ENCODE measurements around the gene MS4A18.
"Not testable (repeated sequence)": the region's sequence is repeated elsewhere in the genome, so short reads cannot be mapped to it uniquely, and the experiment has no call there.

Gene MS4A18

GRCh38 chr11:60724420-60724819, at the start of gene MS4A18:
Gene MS4A18 (plus strand): TSS chr11:60724720.
- DNase-seq = no peak

GRCh38 chr11:60678231-60678630, 46.3 kb upstream of the MS4A18 start:
- not testable (repeated sequence) for DNase-seq

DNA sequence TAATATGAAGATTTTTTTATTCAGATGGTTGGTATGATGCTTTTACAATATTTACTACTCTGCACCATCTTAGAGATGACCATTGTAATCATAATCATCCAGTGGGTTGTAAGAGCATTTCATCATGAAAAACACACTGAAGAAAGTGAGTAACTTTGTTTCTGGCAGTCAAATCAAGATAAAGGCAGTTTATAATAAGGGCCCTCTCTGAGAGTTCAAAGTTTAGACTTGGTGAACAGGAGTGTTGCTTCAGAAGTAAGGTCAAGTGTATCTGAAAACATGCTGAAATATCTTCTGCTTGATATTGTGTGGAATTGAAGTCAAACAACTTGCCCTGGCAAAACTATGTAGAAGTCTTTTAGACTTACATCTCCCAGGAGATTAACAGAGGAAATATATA, 44.6 kb upstream of the MS4A18 start:
- no peak for DNase-seq

DNA sequence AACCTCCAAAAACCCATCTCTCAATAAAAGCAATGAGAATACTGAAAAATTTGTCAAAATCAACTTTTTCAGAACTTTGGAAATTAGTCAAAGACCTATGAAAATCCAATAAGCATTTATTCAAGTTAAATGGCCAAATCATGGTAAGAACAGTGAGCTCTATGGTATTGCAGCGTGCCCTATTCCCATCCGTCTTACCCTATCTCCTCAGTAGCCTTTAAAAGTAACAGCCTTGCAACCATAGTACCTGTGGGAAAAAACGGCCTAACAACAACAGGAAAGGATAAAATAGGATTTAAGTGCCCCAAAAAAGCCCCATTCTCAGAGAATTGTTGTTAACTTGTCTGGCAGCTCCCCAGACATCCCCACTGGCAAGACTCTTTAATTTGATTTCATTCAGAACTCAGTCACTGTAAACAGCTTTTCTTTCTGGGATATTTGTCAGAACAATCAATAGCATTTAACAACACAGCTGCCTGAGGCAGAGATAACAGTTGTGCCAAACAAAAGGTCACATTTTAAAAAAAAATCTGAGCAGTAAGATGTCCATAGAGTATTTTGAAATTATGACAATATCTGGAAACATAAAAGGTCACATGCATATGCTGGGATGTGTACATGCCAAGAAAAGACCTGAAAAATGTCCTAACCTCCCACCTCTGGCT, 43.9 kb upstream of the MS4A18 start:
- DNase-seq = no peak

DNA sequence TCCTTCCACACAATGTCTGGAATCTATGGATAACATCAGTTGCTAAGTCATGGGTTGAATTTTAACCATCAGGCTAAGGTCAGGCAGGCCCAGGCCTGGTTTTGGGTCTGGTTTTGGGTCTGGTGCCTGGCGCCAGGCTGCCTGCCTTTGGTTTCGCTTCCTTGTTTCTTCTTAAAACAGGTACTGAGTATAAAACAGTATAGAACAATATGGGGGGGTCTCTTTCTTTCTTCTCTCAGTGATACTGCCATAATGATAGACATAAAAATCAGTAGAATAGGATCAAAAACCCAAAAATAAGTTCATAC, 40.0 kb upstream of the MS4A18 start:
- not testable (repeated sequence) for DNase-seq

DNA sequence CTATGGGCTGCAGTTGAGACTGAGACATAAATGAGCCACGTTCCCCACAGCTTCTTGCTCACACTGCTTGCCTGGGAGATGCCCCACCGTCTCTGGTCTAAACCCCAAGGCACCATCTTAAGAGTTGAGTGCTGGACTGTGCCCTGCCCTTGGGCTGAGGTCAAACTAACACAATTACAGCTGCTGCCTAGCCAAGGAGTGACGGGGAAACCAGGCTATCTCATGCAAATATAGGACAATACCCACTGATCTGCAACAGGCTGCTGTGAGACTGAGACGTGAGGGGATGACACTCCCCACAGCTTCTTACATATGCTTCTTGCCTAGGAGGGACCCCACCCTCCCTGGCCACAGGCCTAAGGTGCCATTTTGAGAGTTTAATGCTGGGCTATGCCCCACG, 32.9 kb upstream of the MS4A18 start:
- DNase-seq = no peak

- no peak for DNase-seq
Observed at GRCh38 chr11:60699284-60699691, 25.2 kb upstream of the MS4A18 start, which contains the start of gene MS4A8. Gene MS4A8 (plus strand): TSS chr11:60699612. CDS start chr11:60700861, 1,249 bp downstream.

DNA sequence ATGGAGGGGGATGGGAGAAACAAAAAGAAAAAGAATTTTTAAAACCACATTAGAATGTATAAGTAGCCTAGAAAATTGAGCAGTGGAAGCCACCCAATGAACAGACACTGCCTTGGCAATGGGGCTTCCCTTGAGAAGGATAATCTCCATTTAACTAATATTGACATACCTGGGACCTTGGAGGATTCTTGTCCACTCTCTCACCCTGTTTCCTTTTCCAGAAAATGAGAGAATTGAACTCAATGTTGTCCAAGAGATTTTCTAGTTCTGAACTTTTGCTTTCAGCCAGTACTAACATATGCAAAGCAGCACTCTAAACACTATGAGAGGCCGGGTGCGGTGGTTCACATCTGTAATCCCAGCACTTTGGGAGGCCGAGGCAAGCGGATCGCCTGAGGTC, 24.6 kb upstream of the MS4A18 start:
- no peak for DNase-seq

- no peak for DNase-seq
Observed at GRCh38 chr11:60700689-60701468, 23.6 kb upstream of the MS4A18 start.

- no peak for DNase-seq
Observed at GRCh38 chr11:60701469-60701818, 23.1 kb upstream of the MS4A18 start.

DNA sequence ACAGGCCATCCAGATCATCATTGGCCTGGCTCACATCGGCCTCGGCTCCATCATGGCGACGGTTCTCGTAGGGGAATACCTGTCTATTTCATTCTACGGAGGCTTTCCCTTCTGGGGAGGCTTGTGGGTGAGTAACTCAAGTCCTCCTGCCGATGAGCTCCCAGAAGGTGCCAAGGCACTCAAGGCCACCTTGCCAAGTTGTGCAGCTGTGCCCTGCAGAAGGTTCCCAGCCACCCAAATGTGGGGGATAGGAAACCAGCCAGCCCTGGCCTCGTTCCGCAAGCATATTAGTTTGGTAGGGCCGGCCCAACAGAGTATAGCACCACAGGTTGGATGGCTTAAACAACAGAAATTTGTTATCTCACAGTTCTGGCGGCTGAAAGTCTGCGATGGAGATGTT, 21.1 kb upstream of the MS4A18 start:
- DNase-seq = no peak

GRCh38 chr11:60705895-60706294, 18.6 kb upstream of the MS4A18 start:
- DNase-seq = no peak

GRCh38 chr11:60706931-60707330, 17.6 kb upstream of the MS4A18 start:
- no peak for DNase-seq

DNA sequence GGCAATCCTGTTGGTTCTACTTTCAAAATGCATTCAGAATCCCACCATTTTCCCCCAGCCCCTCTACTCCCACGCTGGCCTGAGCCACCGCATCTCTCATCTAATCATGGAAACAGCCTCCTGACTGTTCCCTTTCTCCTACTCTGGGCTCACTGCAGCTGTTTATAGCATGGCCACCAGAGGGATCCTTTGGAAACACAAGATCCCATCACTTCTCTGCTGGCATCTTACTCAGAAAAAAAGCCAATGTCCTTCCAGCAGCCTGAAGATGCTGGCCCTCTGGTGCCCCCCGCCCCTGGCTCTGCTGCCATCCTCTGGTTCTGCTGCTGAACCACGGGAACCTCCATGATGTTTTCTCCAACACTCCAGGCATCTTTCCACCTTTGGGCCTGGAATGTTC, 14.0 kb upstream of the MS4A18 start:
- no peak for DNase-seq

DNA sequence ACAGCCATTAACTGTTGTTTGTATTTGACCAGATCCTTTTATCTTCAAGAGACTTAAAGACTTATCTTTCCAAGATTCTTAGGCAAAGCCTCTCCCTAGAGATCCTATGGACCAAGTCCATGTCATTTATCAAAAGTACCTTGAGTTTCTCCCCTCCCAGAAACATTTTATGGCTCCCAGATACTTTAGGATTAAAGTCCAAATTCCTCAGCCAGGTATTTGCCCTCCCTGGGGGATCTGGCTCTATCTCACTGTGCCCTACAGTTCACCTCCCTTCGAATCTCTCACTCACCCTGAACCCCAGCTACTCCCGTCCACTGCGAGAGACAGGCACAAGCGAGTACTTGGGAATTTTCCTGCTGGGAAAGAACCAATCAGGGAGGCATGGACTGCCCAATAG, 13.2 kb upstream of the MS4A18 start:
- no peak for DNase-seq

DNA sequence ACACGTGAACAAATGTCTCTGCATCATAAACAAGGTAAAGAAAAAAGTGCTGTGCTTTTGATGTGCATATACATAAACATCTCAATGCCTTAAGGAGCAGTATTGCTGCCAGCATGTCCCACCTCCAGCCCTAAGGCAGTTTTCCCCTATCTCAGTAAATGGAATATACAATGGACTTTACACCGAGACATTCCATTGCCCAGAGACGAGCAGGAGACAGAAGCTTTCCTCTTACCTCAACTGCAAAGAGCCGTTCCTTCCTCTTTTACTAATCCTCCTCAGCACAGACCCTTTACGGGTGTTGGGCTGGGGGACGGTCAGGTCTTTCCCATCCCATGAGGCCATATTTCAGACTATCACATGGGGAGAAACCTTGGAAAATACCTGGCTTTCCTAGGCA, 11.1 kb upstream of the MS4A18 start:
- DNase-seq = not testable (repeated sequence)

DNA sequence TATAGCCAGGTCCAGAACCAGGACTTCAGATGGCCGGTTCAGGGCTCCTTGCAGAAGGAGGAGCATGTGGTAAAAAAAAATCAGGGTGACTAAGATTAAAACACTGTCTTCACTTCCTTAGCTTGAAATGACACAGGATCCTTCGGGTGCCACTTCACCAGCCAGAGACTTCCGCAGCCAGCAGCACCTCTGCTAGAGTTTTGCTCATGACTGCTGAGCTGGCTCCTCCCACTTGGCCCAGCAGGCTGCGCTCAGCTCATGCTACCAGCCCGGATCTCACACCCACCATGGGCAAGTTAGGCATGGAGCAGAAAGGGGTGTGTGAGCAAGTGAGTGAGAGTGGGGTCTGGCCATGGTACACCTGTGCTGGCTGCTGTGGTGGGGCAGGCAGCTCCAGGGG, 6.6 kb upstream of the MS4A18 start:
- DNase-seq = no peak

- DNase-seq = no peak
Observed at GRCh38 chr11:60718524-60719316, 5.8 kb upstream of the MS4A18 start.

GRCh38 chr11:60719391-60719790, 5.1 kb upstream of the MS4A18 start:
- no peak for DNase-seq

DNA sequence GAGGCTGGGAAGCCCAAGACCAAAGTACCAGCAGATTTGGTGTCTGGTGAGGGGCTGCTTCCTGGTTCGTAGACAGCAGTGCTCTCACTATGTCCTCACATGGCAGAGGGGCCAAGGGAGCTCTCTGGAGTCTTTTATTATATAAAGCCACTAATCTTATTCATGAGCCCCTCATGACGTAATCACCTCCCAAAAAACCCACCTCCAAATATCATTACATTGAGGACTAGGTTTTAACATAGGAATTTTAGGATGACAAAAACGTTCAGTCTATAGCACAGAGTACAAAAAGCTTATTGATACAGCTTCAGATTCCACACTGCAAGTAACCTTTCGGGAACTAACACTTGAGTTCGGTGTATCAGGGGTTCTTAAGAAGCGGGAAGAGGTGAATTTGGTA, 4.1 kb upstream of the MS4A18 start:
- no peak for DNase-seq

DNA sequence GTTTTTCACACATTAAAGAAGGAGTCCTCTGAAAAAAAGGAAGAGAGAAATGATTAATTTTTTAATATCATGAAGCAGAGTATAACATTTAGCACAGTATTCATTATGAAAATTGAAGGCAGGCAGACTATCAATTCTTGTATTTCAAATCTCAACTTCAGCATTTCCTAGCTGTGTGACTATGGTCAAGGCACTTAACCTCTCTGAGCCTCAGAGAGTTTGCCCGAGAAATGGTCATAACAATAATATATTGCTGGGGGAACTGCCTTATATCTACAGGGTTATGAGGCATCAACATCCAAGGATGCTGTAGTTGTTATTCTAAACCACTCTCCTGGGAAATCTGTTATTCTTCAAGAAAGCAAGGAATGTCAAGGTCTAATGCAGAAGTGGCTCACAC, 1.1 kb downstream of the MS4A18 start:
- no peak for DNase-seq

DNA sequence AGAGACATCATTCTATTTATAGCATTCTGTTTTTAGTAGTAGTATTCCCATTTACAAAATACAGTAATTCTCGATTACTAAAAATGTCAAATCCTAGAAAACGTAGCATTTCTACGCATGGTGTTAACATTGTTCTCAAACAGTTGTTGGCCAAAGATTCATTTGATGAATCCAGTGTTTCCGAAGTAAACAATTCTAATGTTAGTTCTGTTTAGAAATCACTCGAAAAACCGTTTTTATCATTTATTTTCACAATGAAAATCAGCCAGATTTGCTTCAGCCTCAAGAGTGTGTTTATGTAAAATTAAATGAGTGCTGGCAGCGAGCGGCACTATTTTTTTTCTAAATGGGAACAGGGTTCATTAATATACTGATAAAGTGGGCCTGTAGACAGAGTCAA, 7.1 kb downstream of the MS4A18 start:
- DNase-seq = no peak

GRCh38 chr11:60734279-60734678, 9.8 kb downstream of the MS4A18 start:
- no peak for DNase-seq

DNA sequence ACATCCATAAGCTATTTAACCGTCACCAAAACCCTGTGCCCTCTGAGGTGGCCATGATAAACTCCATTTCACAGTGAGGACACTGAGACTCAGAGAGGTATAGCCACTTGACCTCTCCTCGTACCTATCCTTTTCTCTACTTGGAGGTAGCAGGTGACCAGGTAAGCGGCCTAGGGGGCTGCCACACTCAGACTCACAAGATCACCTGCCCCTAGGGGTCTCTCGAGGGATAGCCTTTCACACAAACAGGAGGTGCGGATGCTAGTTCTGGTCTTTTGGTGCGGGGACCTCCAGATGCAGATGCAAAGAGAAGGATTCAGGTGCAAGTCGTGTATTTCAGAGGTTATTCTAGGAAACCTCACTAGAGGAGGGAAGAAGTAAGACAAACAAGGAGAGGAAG, 14.6 kb downstream of the MS4A18 start:
- DNase-seq = no peak
